Measurements from ENCODE around the gene NKAIN2. TPM values are rescaled to one million over a fixed set of nuclear protein-coding genes. Genes with fewer than 3 reads are reported as not detected.

NKAIN2 gene
- total and polyA plus RNA-seq, 9 of the 15 experiments (the other 6 are each of a cell fraction or from before 2014, with no cell fraction given) = not detected

DNA sequence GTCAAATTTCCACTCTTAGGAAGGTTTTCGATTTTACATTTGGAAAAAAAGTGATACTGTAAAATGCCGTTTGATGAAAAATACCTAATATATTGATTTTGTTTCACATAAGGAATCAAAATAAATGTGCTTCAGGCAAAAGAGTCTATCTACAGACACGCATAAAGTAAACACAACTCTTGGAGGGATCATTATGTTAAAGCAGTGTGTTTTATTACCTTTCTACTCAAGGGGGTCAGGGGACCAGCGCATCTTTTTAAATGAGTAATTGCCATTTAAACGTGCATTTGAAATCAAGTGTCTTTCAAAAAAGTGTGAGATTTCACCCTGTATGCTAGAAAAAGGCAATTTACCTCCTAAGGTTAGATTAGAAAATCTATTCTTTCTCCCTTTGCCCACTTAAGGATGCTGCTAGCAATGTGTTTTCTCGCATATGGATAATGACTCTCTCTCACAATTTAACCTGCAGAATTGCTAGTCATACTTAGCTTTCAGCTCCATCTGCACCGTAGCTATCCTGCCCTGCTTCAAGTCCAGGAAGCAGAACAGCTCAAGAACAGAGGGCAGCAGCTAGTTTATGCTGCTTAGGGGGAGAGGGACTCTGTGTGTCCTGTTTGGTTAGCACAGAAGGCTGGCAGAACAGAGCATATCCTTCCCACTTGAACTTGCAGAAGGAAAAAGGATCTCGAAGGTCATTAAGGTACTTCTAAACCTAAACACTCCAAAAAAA lies 35.0 kb downstream of the NKAIN2 start:
- in situ Hi-C loops (cut with MboI) = no loop called here

More for the DNA sequence above, 35.0 kb downstream of the NKAIN2 start:
- Histone ChIP-seq H3K36me3 (ENCODE audit: control insufficient read depth, insufficient read depth, low read length) (no peaks in the 10 kb centered on the region), H3K9me3 (replicated peaks; ENCODE audit: control insufficient read depth, insufficient read depth, low read depth, low read length) (no peaks in the 10 kb centered on the region; the same call in 1 of the 2 replicates), H3K4me1 (replicated peaks in 1 of 2; ENCODE audit: control insufficient read depth in 2 of 2, insufficient read depth in 2 of 2, low read length in 2 of 2) (no peaks in the 10 kb centered on the region), H4K20me1 (replicated peaks; ENCODE audit: control insufficient read depth, insufficient read depth, low read length) (no peaks in the 10 kb centered on the region), H3K9ac (ENCODE audit: insufficient read depth in 1 of 2, low read depth in 2 of 2, low read length in 2 of 2) (no peak overlapping the region), H3K27ac (ENCODE audit: extremely low read depth, low read depth, low read length) (no peak overlapping the region), H2AFZ (ENCODE audit: low read depth, low read length) (no peak overlapping the region), H3K79me2 (ENCODE audit: control insufficient read depth, insufficient read depth, low read length) (no peaks in the 10 kb centered on the region), H3K27me3 (ENCODE audit: control insufficient read depth in 2 of 2, insufficient read depth in 2 of 2, low read length in 2 of 2) (no peaks in the 10 kb centered on the region), H3K4me3 (no peak overlapping the region), H3K9me1 (ENCODE audit: control insufficient read depth, insufficient read depth, low read length) (no peaks in the 10 kb centered on the region), H3K4me2 (ENCODE audit: insufficient read depth, low read length) (no peak overlapping the region)
- ChIA-PET CTCF (ENCODE audit: low intra/inter-chr PET ratio) (no interaction called here), POLR2A (no interaction called here)
- intact Hi-C loops (cut with micrococcal nuclease) = no loop called here
- no peak for TF ChIP-seq ZNF780A (CRISPR knock-in tag; IDR thresholded peaks at IDR 0.05)
- TF ChIP-seq NR2F6 (CRISPR knock-in tag; IDR thresholded peaks at IDR 0.05) = no peak
- TF ChIP-seq ZNF436 (CRISPR knock-in tag; IDR thresholded peaks at IDR 0.05) = no peak
- TF ChIP-seq ZNF274 (IDR thresholded peaks at IDR 0.05; ENCODE audit: borderline replicate concordance, low read depth, low read length) = no peak
- no peak for TF ChIP-seq PHF8 (IDR thresholded peaks at IDR 0.05; ENCODE audit: borderline replicate concordance, low read length)
- TF ChIP-seq, protein P1, sequence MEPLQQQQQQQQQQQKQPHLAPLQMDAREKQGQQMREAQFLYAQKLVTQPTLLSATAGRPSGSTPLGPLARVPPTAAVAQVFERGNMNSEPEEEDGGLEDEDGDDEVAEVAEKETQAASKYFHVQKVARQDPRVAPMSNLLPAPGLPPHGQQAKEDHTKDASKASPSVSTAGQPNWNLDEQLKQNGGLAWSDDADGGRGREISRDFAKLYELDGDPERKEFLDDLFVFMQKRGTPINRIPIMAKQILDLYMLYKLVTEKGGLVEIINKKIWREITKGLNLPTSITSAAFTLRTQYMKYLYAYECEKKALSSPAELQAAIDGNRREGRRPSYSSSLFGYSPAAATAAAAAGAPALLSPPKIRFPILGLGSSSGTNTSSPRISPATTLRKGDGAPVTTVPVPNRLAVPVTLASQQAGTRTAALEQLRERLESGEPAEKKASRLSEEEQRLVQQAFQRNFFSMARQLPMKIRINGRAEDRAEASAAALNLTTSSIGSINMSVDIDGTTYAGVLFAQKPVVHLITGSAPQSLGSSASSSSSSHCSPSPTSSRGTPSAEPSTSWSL (CRISPR knock-in tag; IDR thresholded peaks at IDR 0.05; ENCODE audit: borderline replicate concordance) = no peak
- TF ChIP-seq, protein P2, sequence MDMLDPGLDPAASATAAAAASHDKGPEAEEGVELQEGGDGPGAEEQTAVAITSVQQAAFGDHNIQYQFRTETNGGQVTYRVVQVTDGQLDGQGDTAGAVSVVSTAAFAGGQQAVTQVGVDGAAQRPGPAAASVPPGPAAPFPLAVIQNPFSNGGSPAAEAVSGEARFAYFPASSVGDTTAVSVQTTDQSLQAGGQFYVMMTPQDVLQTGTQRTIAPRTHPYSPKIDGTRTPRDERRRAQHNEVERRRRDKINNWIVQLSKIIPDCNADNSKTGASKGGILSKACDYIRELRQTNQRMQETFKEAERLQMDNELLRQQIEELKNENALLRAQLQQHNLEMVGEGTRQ (CRISPR knock-in tag; IDR thresholded peaks at IDR 0.05) = no peak
- TF ChIP-seq ZC3H4 (CRISPR knock-in tag; IDR thresholded peaks at IDR 0.05; ENCODE audit: borderline replicate concordance) = no peak
- TF ChIP-seq ZNF444 (CRISPR knock-in tag; IDR thresholded peaks at IDR 0.05) = no peak
- no peak for TF ChIP-seq NBN (IDR thresholded peaks at IDR 0.05; ENCODE audit: low read depth)
- TF ChIP-seq KLF1 (tag; IDR thresholded peaks at IDR 0.05) = no peak
- no peak for TF ChIP-seq MCM7 (IDR thresholded peaks at IDR 0.05)
- ATAC-seq (no peak), FAIRE-seq (no peak), DNase-seq (ENCODE audit: extremely low read depth in 1 of 4, low spot score in 3 of 4) (no peak)
- 2% methylated on average over 8 of the region's 8 CpGs for WGBS (ENCODE audit: insufficient coverage, low coverage, missing lambda C conversion rate)
- no TSS peak for BruUV-seq (replicated peaks)
